Keratinocyte (primary cell): ENCODE data around the gene AGAP1. TPM values are rescaled to one million over a fixed set of nuclear protein-coding genes. Genes with fewer than 3 reads are reported as not detected.

Experiments used
- DNase-seq: peaks from one replicate; pipeline ENCODE4 v3.0.0-alpha.2; 2011; ENCODE audit warnings: low read depth, missing footprints, low spot score
- FAIRE-seq: peaks from 2 replicates; lab custom pipeline; 2011; peaks lifted over from hg19 to GRCh38; lab: Jason Lieb, UNC
- H2AFZ ChIP-seq: 2 replicates; pipeline ENCODE4 v1.6.0; 2012; ENCODE audit warnings: low read length, control low read depth, inconsistent platforms; ENCODE audit not compliant: control insufficient read depth
- H3K27ac ChIP-seq: 2 replicates; pipeline ENCODE4 v1.5.1; 2011; ENCODE audit warnings: low read length; ENCODE audit not compliant: control insufficient read depth, insufficient read depth
- H3K27me3 ChIP-seq: 3 replicates; pipeline ENCODE4 v1.6.0; 2011; ENCODE audit warnings: low read length; ENCODE audit not compliant: control insufficient read depth, insufficient read depth; ENCODE audit errors: extremely low read depth
- H3K36me3 ChIP-seq, 2 experiments: 2 replicates in 1 of 2; 3 replicates in 1 of 2; pipeline ENCODE4 v1.5.1; 2011; ENCODE audit warnings: low read length in 2 of 2, mild to moderate bottlenecking in 1 of 2; ENCODE audit not compliant: control insufficient read depth in 2 of 2, insufficient read depth in 2 of 2; ENCODE audit errors: extremely low read depth in 1 of 2
- H3K4me1 ChIP-seq: 3 replicates; pipeline ENCODE4 v1.5.1; 2011; ENCODE audit warnings: low read length; ENCODE audit not compliant: control insufficient read depth, insufficient read depth; ENCODE audit errors: extremely low read depth
- H3K4me2 ChIP-seq: 3 replicates; pipeline ENCODE4 v1.6.0; 2011; ENCODE audit warnings: low read depth, low read length; ENCODE audit not compliant: control insufficient read depth, insufficient read depth; ENCODE audit errors: extremely low read depth
- H3K4me3 ChIP-seq, 3 experiments: fragments of 200-600 bp in 1 of 3; sonication (generic) in 1 of 3; 2 replicates in 2 of 3; 3 replicates in 1 of 3; pipeline ENCODE4 v1.5.1; 2011 to 2016; ENCODE audit warnings: low read length in 3 of 3, mild to moderate bottlenecking in 3 of 3, control low read depth in 2 of 3, inconsistent platforms in 1 of 3, low read depth in 1 of 3, mixed read lengths in 1 of 3, mixed run types in 1 of 3, moderate library complexity in 1 of 3; ENCODE audit not compliant: control insufficient read depth in 2 of 3, insufficient read depth in 2 of 3; ENCODE audit errors: extremely low read depth in 1 of 3
- H3K79me2 ChIP-seq: 2 replicates; pipeline ENCODE4 v1.6.0; 2012; ENCODE audit warnings: low read length; ENCODE audit not compliant: control insufficient read depth, insufficient read depth
- H3K9ac ChIP-seq: 3 replicates; pipeline ENCODE4 v1.6.0; 2011; ENCODE audit warnings: low read length; ENCODE audit not compliant: control insufficient read depth, insufficient read depth; ENCODE audit errors: extremely low read depth
- H3K9me1 ChIP-seq: 3 replicates; pipeline ENCODE4 v1.6.0; 2011; ENCODE audit warnings: low read length; ENCODE audit not compliant: control insufficient read depth, insufficient read depth; ENCODE audit errors: extremely low read depth
- H3K9me3 ChIP-seq: 2 replicates; pipeline ENCODE4 v1.5.1; 2012; ENCODE audit warnings: low read depth, low read length; ENCODE audit not compliant: control insufficient read depth
- H4K20me1 ChIP-seq: 3 replicates; pipeline ENCODE4 v1.6.0; 2011; ENCODE audit warnings: low read length; ENCODE audit not compliant: control insufficient read depth, insufficient read depth; ENCODE audit errors: extremely low read depth
- CTCF ChIP-seq, 3 experiments: IDR thresholded peaks in 1 of 3; conservative IDR thresholded peaks in 1 of 3; optimal IDR thresholded peaks in 1 of 3; 2 replicates in 2 of 3; 3 replicates in 1 of 3; pipeline versions ENCODE3 to v1.5.1; 2011; ENCODE audit warnings: low read length in 3 of 3, mild to moderate bottlenecking in 3 of 3, moderate library complexity in 2 of 3, control low read depth in 1 of 3, inconsistent platforms in 1 of 3; ENCODE audit not compliant: insufficient read depth in 2 of 3; ENCODE audit errors: extremely low read depth in 1 of 3
- EZH2 ChIP-seq: IDR thresholded peaks from one replicate; pipeline ENCODE4 v1.6.1; 2012; ENCODE audit warnings: inconsistent platforms, mild to moderate bottlenecking, low read length, moderate library complexity
- dilution Hi-C: fragments of 300-500 bp; cut with MboI; formaldehyde crosslinking; loops from one replicate; pipeline ENCODE4 v1.7.0; 2020; ENCODE audit warnings: low sequenced_read_pairs; ENCODE audit not compliant: extremely low pct_ligation_motif_present
- polyA plus RNA-seq, 5 experiments: library from polyadenylated mRNA; depleted of rRNA in 3 of 5; stranded (reverse) in 3 of 5; stranded (forward) in 1 of 5; unstranded in 1 of 5; fragments of >200 nt; gene quantifications; 1 replicate in 1 of 5; 2 replicates in 3 of 5; 3 replicates in 1 of 5; pipeline versions ENCODE4 v1.2.1 to v1.2.3, GENCODE V29; 2011 to 2012; ENCODE audit warnings: missing spikeins in 2 of 5, low read depth in 1 of 5, low replicate concordance in 1 of 5

AGAP1 gene
- polyA plus RNA-seq, 1 donor (not counting 4 experiments of a cell fraction or from before 2014, with no cell fraction given): 12.6 TPM

- TF ChIP-seq CTCF (optimal IDR thresholded peaks at IDR 0.05 in 1 of 3, IDR thresholded peaks at IDR 0.05 in 1 of 3, conservative IDR thresholded peaks at IDR 0.05 in 1 of 3; ENCODE audit: extremely low read depth in 1 of 3, insufficient read depth in 2 of 3, low read length in 3 of 3): no peak
- no peak for TF ChIP-seq EZH2
These were observed 357.1 kb downstream of the AGAP1 start for GRCh38 chr2:235850771-235851551.

GRCh38 chr2:235851828-235852525 is 358.1 kb downstream of the AGAP1 start:
- DNase-seq (no peak), FAIRE-seq (no peak)
- no peaks in the 10 kb centered on the region for H4K20me1 ChIP-seq
- H3K4me3 ChIP-seq: no peak overlapping the region
- no peaks in the 10 kb centered on the region for H3K36me3 ChIP-seq
- no peaks in the 10 kb centered on the region for H3K79me2 ChIP-seq
- TF ChIP-seq EZH2 (no peak), CTCF (optimal IDR thresholded peaks at IDR 0.05 in 1 of 3, IDR thresholded peaks at IDR 0.05 in 1 of 3, conservative IDR thresholded peaks at IDR 0.05 in 1 of 3; ENCODE audit: extremely low read depth in 1 of 3, insufficient read depth in 2 of 3, low read length in 3 of 3) (no peak)
- no peaks in the 10 kb centered on the region for H3K4me1 ChIP-seq
- no peak overlapping the region for H3K27ac ChIP-seq
- no peaks in the 10 kb centered on the region for H3K27me3 ChIP-seq
- H2AFZ ChIP-seq: no peak overlapping the region
- H3K9me3 ChIP-seq: no peaks in the 10 kb centered on the region
- dilution Hi-C loops: no loop called here
- no peak overlapping the region for H3K9ac ChIP-seq
- no peak overlapping the region for H3K4me2 ChIP-seq
- no peaks in the 10 kb centered on the region for H3K9me1 ChIP-seq

More at GRCh38 chr2:235850771-235851551, 357.1 kb downstream of the AGAP1 start:
- dilution Hi-C loops: no loop called here
- no peak overlapping the region for H3K27ac ChIP-seq
- H3K27me3 ChIP-seq: no peaks in the 10 kb centered on the region
- no peak overlapping the region for H3K4me2 ChIP-seq
- no peak overlapping the region for H3K9ac ChIP-seq
- H3K79me2 ChIP-seq: no peaks in the 10 kb centered on the region
- H4K20me1 ChIP-seq: no peaks in the 10 kb centered on the region
- H3K4me1 ChIP-seq: no peaks in the 10 kb centered on the region
- no peaks in the 10 kb centered on the region for H3K36me3 ChIP-seq
- DNase-seq (no peak), FAIRE-seq (no peak)
- no peak overlapping the region for H3K4me3 ChIP-seq
- H2AFZ ChIP-seq: no peak overlapping the region
- H3K9me3 ChIP-seq: no peaks in the 10 kb centered on the region
- H3K9me1 ChIP-seq: no peaks in the 10 kb centered on the region
